HepG2 (cell line): ENCODE measurements around the gene RPL36AL. TPM values are rescaled to one million over a fixed set of nuclear protein-coding genes. Genes with fewer than 3 reads are reported as not detected.
A peak's percentile ranks its signal among the peaks of the same experiment; 100 is the strongest.

ENCODE experiments used
- AGO2 ChIP-seq: fragments of 200-400 bp; formaldehyde crosslinking; optimal IDR thresholded peaks from 2 replicates; pipeline ENCODE3; 2017; ENCODE audit warnings: mild to moderate bottlenecking, low read depth, low read length, moderate library complexity
- ATF2 ChIP-seq: sonication (generic); formaldehyde crosslinking; IDR thresholded peaks from 2 replicates; pipeline ENCODE4 v1.4.0; 2020; ENCODE audit warnings: missing genetic modification reagents
- BATF2 ChIP-seq: sonication (generic); formaldehyde crosslinking; IDR thresholded peaks from 2 replicates; pipeline ENCODE4 v1.8.0; 2022; ENCODE audit warnings: mild to moderate bottlenecking, missing genetic modification reagents, moderate library complexity
- CC2D1A ChIP-seq: sonication (generic); formaldehyde crosslinking; IDR thresholded peaks from 2 replicates; pipeline ENCODE4 v1.8.1; 2023; ENCODE audit warnings: mild to moderate bottlenecking, missing genetic modification reagents
- ELF4 ChIP-seq: sonication (generic); formaldehyde crosslinking; IDR thresholded peaks from 2 replicates; pipeline ENCODE4 v1.5.0; 2020; ENCODE audit warnings: missing genetic modification reagents, mild to moderate bottlenecking, moderate library complexity, borderline replicate concordance
- EZH2 ChIP-seq: conservative IDR thresholded peaks from 2 replicates; pipeline ENCODE4 v1.6.1; 2012; ENCODE audit warnings: mild to moderate bottlenecking, low read depth, low read length, moderate library complexity
- FOXA1 ChIP-seq, 2 experiments: fragments of 450-650 bp in 1 of 2; sonication (generic) in 1 of 2; formaldehyde crosslinking in 1 of 2; IDR thresholded peaks; 2 replicates each; pipeline versions ENCODE4 v1.4.0 to v1.6.1; 2016 to 2020; ENCODE audit warnings: missing genetic modification reagents in 1 of 2
- GTF3A ChIP-seq: sonication (generic); formaldehyde crosslinking; conservative IDR thresholded peaks from 2 replicates; pipeline ENCODE4 v1.4.0; 2020; ENCODE audit warnings: mild to moderate bottlenecking, missing genetic modification reagents
- GZF1 ChIP-seq: sonication (generic); formaldehyde crosslinking; IDR thresholded peaks from 2 replicates; pipeline ENCODE4 v1.5.1; 2020; ENCODE audit warnings: mild to moderate bottlenecking, missing genetic modification reagents
- HHEX ChIP-seq: IDR thresholded peaks from 2 replicates; pipeline ENCODE4 v1.6.1; 2016; ENCODE audit warnings: control low read depth
- MIER2 ChIP-seq: IDR thresholded peaks from 2 replicates; pipeline ENCODE4 v1.6.1; 2016; ENCODE audit warnings: missing biosample characterization, missing genetic modification reagents
- PBX3 ChIP-seq: sonication (generic); formaldehyde crosslinking; IDR thresholded peaks from 2 replicates; pipeline ENCODE4 v1.8.1; 2023; ENCODE audit warnings: missing genetic modification reagents, inconsistent platforms, borderline replicate concordance
- TRAFD1 ChIP-seq: sonication (generic); formaldehyde crosslinking; IDR thresholded peaks from 2 replicates; pipeline ENCODE4 v1.5.1; 2020; ENCODE audit warnings: missing genetic modification reagents, mild to moderate bottlenecking, borderline replicate concordance
- ZBTB2 ChIP-seq: sonication (generic); formaldehyde crosslinking; IDR thresholded peaks from 2 replicates; pipeline ENCODE4 v1.8.0; 2022; ENCODE audit warnings: low read depth, missing genetic modification reagents
- ZFP36L2 ChIP-seq: sonication (generic); formaldehyde crosslinking; IDR thresholded peaks from 2 replicates; pipeline ENCODE4 v1.4.0; 2020; ENCODE audit warnings: missing genetic modification reagents
- ZFX ChIP-seq: sonication (generic); formaldehyde crosslinking; IDR thresholded peaks from 2 replicates; pipeline ENCODE4 v1.4.0; 2020; ENCODE audit warnings: mild to moderate bottlenecking, low read depth, missing genetic modification reagents, moderate library complexity
- ZNF121 ChIP-seq: sonication (generic); formaldehyde crosslinking; IDR thresholded peaks from 2 replicates; pipeline ENCODE4 v1.5.0; 2020; ENCODE audit warnings: mild to moderate bottlenecking, missing genetic modification reagents
- ZNF17 ChIP-seq: sonication (generic); formaldehyde crosslinking; IDR thresholded peaks from 2 replicates; pipeline ENCODE4 v1.5.0; 2020; ENCODE audit warnings: mild to moderate bottlenecking, missing genetic modification reagents
- ZNF230 ChIP-seq: sonication (generic); formaldehyde crosslinking; IDR thresholded peaks from 2 replicates; pipeline ENCODE4 v1.4.0; 2020; ENCODE audit warnings: mild to moderate bottlenecking, missing genetic modification reagents
- ZNF746 ChIP-seq: sonication (generic); formaldehyde crosslinking; IDR thresholded peaks from 2 replicates; pipeline ENCODE4 v1.8.0; 2022; ENCODE audit warnings: mild to moderate bottlenecking, missing genetic modification reagents
- ZNF775 ChIP-seq: sonication (generic); formaldehyde crosslinking; IDR thresholded peaks from 2 replicates; pipeline ENCODE4 v1.4.0; 2020; ENCODE audit warnings: missing genetic modification reagents, mild to moderate bottlenecking, moderate library complexity, borderline replicate concordance
- ZNF780A ChIP-seq: sonication (generic); formaldehyde crosslinking; IDR thresholded peaks from 2 replicates; pipeline ENCODE4 v1.8.0; 2022; ENCODE audit warnings: mild to moderate bottlenecking, missing genetic modification reagents, moderate library complexity
- ZNF790 ChIP-seq: sonication (generic); formaldehyde crosslinking; IDR thresholded peaks from 2 replicates; pipeline ENCODE4 v1.8.0; 2022; ENCODE audit warnings: missing genetic modification reagents, mild to moderate bottlenecking, borderline replicate concordance
- polyA plus RNA-seq, 8 experiments: library from polyadenylated mRNA; depleted of rRNA in 3 of 8; stranded (reverse) in 7 of 8; unstranded in 1 of 8; fragments of >200 nt; fragmentation: Illumina TruSeq in 4 of 8; extraction: Trizol in 4 of 8; gene quantifications; 2 replicates each; pipeline versions ENCODE4 v1.2.1 to v1.2.3, GENCODE V29; 2011 to 2016; ENCODE audit warnings: low read depth in 4 of 8, missing spikeins in 1 of 8, mixed read lengths in 1 of 8; ENCODE audit not compliant: insufficient read depth in 1 of 8
- total RNA-seq, 5 experiments: library from RNA; depleted of rRNA; stranded (reverse); fragments of >200 nt; fragmentation: Illumina TruSeq; extraction: Trizol; gene quantifications; 2 replicates each; pipeline ENCODE4 v1.2.3, GENCODE V29; 2016; ENCODE audit warnings: low read depth in 1 of 5

RPL36AL gene
- total and polyA plus RNA-seq, 2 of the 13 experiments (the other 11 are each of a cell fraction or from before 2014, with no cell fraction given), result 90.0 to 294 TPM

GRCh38 chr14:49585803-49586672 is 34.4 kb downstream of the RPL36AL start, which contains the start of gene RPS29 (continued):
- TF ChIP-seq FOXA1 (IDR thresholded peaks at IDR 0.05) (no peak), FOXA1 (CRISPR knock-in tag; IDR thresholded peaks at IDR 0.05) (no peak), ZFP36L2 (CRISPR knock-in tag) (no peak), ZBTB2 (CRISPR knock-in tag) (no peak; the same call in 1 of the 2 replicates), ZNF780A (no peak), ZNF790 (CRISPR knock-in tag) (no peak), TRAFD1 (no peak), ZNF775 (CRISPR knock-in tag) (no peak), GZF1 (no peak), BATF2 (CRISPR knock-in tag) (no peak), CC2D1A (CRISPR knock-in tag) (no peak), PBX3 (0 out of 2 replicates have a peak, but pooled peaks have one; percentile 64), ZNF17 (CRISPR knock-in tag) (no peak), ZNF230 (CRISPR knock-in tag) (no peak), ZNF746 (CRISPR knock-in tag) (peak; percentile 36; the same call in 1 of the 2 replicates), ELF4 (peak; percentile 69; the same call in 1 of the 2 replicates), ZNF121 (no peak; the same call in 1 of the 2 replicates), EZH2 (no peak), GTF3A (CRISPR knock-in tag) (no peak), MIER2 (CRISPR knock-in tag) (no peak), AGO2 (no peak), ATF2 (peak; percentile 99), ZFX (CRISPR knock-in tag) (peak; percentile 91), HHEX (CRISPR knock-in tag) (no peak)
